ENCODE measurements around the gene KRTAP5-4. TPM values are rescaled to one million over a fixed set of nuclear protein-coding genes. Genes with fewer than 3 reads are reported as not detected.

Gene KRTAP5-4
- total RNA-seq, 1 donor from 2014 or later, result not detected

DNA sequence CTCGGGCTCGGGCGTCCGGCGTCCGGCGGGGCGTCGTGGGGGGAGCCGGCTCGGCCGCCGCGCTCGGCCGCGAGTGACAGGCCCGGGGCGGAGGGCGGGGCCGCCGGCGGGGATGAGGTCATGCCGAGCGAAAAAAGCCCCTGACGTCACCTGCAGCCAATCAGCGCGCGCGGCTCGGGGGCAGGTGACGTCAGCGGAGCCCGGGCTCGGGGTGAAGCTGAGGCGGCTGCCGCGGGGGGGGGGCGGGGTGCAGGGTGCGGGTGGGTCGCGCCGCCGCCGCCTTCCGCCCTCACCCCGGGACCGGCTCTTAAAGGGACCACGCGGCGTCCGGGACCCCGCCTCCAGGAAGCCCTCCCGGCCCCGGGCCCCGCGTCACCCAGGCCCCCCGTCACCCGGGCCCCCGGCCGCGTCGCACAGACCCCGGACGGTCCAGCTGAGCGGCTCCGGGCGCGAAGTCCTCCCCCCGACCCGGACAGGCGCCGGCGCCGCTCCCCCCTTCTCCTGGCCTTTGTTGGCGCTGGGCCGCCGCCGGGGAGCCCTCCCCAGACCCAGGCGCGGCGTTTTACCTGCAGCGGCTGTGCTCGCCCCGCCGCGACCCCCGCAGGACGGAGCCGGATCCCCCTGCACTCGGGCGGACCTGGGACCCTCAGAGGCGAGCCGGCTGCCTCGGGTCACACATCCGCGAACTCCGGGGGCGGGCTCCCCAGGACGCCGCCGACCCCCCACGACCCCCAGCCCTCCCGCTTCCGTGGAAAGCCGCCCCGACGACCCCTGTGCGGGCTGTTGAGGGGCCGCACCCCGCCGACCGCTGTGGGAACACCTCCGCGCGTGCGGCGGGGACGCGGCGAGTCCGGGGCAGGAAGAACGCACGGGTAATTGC is 49.5 kb downstream of the KRTAP5-4 start, which contains the start of gene DUSP8:
Gene DUSP8, minus strand, starts transcription at position 75 of the 880 bp plus-strand sequence. CDS start 6,445 bp downstream, outside the sequence.
- Histone ChIP-seq H3K27ac (peak within 1 kb of the TSS; percentile 76), H3K36me3 (no peaks in the 10 kb centered on the region), H3K4me1 (peaks cover 41% of the 10 kb centered on the region), H3K27me3 (no peaks in the 10 kb centered on the region), H3K9me3 (no peaks in the 10 kb centered on the region), H3K4me3 (peak within 1 kb of the TSS; percentile 50 to 75)
- TF ChIP-seq, protein P1, sequence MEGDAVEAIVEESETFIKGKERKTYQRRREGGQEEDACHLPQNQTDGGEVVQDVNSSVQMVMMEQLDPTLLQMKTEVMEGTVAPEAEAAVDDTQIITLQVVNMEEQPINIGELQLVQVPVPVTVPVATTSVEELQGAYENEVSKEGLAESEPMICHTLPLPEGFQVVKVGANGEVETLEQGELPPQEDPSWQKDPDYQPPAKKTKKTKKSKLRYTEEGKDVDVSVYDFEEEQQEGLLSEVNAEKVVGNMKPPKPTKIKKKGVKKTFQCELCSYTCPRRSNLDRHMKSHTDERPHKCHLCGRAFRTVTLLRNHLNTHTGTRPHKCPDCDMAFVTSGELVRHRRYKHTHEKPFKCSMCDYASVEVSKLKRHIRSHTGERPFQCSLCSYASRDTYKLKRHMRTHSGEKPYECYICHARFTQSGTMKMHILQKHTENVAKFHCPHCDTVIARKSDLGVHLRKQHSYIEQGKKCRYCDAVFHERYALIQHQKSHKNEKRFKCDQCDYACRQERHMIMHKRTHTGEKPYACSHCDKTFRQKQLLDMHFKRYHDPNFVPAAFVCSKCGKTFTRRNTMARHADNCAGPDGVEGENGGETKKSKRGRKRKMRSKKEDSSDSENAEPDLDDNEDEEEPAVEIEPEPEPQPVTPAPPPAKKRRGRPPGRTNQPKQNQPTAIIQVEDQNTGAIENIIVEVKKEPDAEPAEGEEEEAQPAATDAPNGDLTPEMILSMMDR (IDR thresholded peaks at IDR 0.05), result no peak
- TF ChIP-seq POLR2A (IDR thresholded peaks at IDR 0.05), result peak in 1 of 2 donors; percentile 11
- intact Hi-C loops (cut with DNase I), result loop anchor here (5.0 to 10.0 kb wide), 2 partner anchors 235 to 368 kb away; no protein-coding TSS in a partner anchor
- DNase-seq (ENCODE audit: extremely low spot score in 2 of 2), result peak in 1 of 2 donors; percentile 86

DNA sequence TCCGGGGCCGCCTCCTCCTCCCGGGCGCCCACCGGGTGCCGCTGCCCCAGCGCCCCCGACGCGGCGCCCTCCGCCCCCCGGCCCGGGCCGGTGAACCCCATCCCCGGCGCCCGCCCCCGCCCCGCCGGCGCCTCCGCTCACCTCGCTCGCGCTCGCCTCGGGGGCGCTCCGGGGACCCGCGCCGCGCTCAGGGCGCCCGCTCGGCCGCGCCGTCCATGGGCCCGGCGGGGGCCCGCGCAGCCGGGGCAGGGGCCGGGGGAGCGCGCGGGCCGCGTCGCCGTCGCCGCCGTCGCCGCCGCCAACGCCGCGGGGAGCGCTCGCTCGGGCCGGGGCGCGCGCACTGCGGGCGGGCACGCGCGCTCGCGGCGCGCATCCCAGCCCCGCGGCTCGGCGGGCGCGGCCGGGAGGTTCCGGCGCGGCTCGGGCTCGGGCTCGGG is 50.2 kb downstream of the KRTAP5-4 start:
- Histone ChIP-seq H3K4me3 (peak overlapping the region; percentile 50 to 75), H3K27me3 (no peaks in the 10 kb centered on the region), H3K4me1 (peaks cover 41% of the 10 kb centered on the region), H3K36me3 (no peaks in the 10 kb centered on the region), H3K9me3 (no peaks in the 10 kb centered on the region), H3K27ac (peak overlapping the region; percentile 76)
- intact Hi-C loops (cut with DNase I), result loop anchor here (5.0 to 10.0 kb wide), 2 partner anchors 234 to 367 kb away; no protein-coding TSS in a partner anchor
- no peak for DNase-seq (ENCODE audit: extremely low spot score in 2 of 2)
- no peak for TF ChIP-seq POLR2AphosphoS5 (IDR thresholded peaks at IDR 0.05; ENCODE audit: insufficient read depth in 1 of 2, low read depth in 1 of 2)
- TF ChIP-seq POLR2A (IDR thresholded peaks at IDR 0.05), result no peak

Other genes starting within 250 kb of the KRTAP5-4 start
- 3.9 TPM for gene BRSK2, start 232.2 kb downstream of the KRTAP5-4 start, total RNA-seq
- 34.1 TPM for gene MOB2, start 135.4 kb downstream of the KRTAP5-4 start, total RNA-seq
- 2.9 TPM for gene DUSP8, start 49.9 kb downstream of the KRTAP5-4 start, total RNA-seq
- gene KRTAP5-1, start 36.9 kb downstream of the KRTAP5-4 start, total RNA-seq, result not detected
- not detected for gene KRTAP5-2, start 23.8 kb downstream of the KRTAP5-4 start, total RNA-seq
- gene KRTAP5-3, start 13.7 kb downstream of the KRTAP5-4 start, total RNA-seq, result not detected
- gene KRTAP5-5, start 7.6 kb upstream of the KRTAP5-4 start, total RNA-seq, result not detected
- gene KRTAP5-6, start 75.1 kb upstream of the KRTAP5-4 start, total RNA-seq, result not detected
- gene IFITM10, start 128.5 kb upstream of the KRTAP5-4 start, total RNA-seq, result 4.9 TPM
- 508 TPM for gene CTSD, start 141.8 kb upstream of the KRTAP5-4 start, total RNA-seq
- gene SYT8, start 212.9 kb upstream of the KRTAP5-4 start, total RNA-seq, result 1.2 TPM
- not detected for gene TNNI2, start 216.8 kb upstream of the KRTAP5-4 start, total RNA-seq
- gene LSP1, start 230.9 kb upstream of the KRTAP5-4 start, total RNA-seq, result 32.7 TPM